Endothelial cell of umbilical vein (primary cell): Measurements from ENCODE around the gene C17orf75. TPM values are rescaled to one million over a fixed set of nuclear protein-coding genes. Genes with fewer than 3 reads are reported as not detected.
A peak's percentile ranks its signal among the peaks of the same experiment; 100 is the strongest.

Experiments
- BruUV-seq: library from RNA; stranded (reverse); fragments of 400-500 nt; replicated peaks from 2 replicates; lab custom pipeline; 2021; lab: Mats Ljungman, UMichigan
- CTCF ChIA-PET: fragments of 300-600, 350-600 bp; sonication (Branson Sonifier 250); formaldehyde crosslinking; loops from one replicate; lab custom pipeline; 2021; ENCODE audit warnings: antibody characterized with exemption, inconsistent platforms; lab: Charles Lee
- POLR2A ChIA-PET: fragments of 300-600, 350-600 bp; sonication (Branson Sonifier 250); formaldehyde crosslinking; loops from one replicate; lab custom pipeline; 2021; ENCODE audit warnings: antibody characterized with exemption, inconsistent platforms; lab: Charles Lee
- DNase-seq: peaks from one replicate; pipeline ENCODE4 v3.0.0-alpha.2; 2011; ENCODE audit warnings: low read depth, low spot score
- FAIRE-seq: peaks from 2 replicates; lab custom pipeline; 2011; peaks lifted over from hg19 to GRCh38; lab: Jason Lieb, UNC
- H2AFZ ChIP-seq: 2 replicates; pipeline ENCODE4 v1.6.0; 2012; ENCODE audit warnings: low read depth, low read length, control low read depth, inconsistent platforms
- H3K27ac ChIP-seq: 2 replicates; pipeline ENCODE4 v1.5.1; 2011; ENCODE audit warnings: low read depth, mild to moderate bottlenecking, control low read depth, low read length, moderate library complexity; ENCODE audit not compliant: insufficient read depth
- H3K27me3 ChIP-seq, 2 experiments: 2 replicates each; pipeline versions ENCODE4 v1.6.0 to v1.6.1; 2011; ENCODE audit warnings: low read length in 2 of 2, mixed read lengths in 1 of 2; ENCODE audit not compliant: control insufficient read depth in 2 of 2, insufficient read depth in 2 of 2
- H3K36me3 ChIP-seq, 2 experiments: 2 replicates in 1 of 2; 3 replicates in 1 of 2; pipeline ENCODE4 v1.5.1; 2011; ENCODE audit warnings: low read length in 2 of 2, mild to moderate bottlenecking in 1 of 2, moderate library complexity in 1 of 2; ENCODE audit not compliant: control insufficient read depth in 2 of 2, insufficient read depth in 2 of 2; ENCODE audit errors: extremely low read depth in 1 of 2
- H3K4me1 ChIP-seq: 3 replicates; pipeline ENCODE4 v1.5.1; 2011; ENCODE audit warnings: mild to moderate bottlenecking, low read length; ENCODE audit not compliant: control insufficient read depth, insufficient read depth; ENCODE audit errors: extremely low read depth
- H3K4me2 ChIP-seq: 2 replicates; pipeline ENCODE4 v1.6.1; 2011; ENCODE audit warnings: low read length, control low read depth, mixed read lengths; ENCODE audit not compliant: insufficient read depth
- H3K4me3 ChIP-seq, 3 experiments: fragments of 200-600 bp in 1 of 3; sonication (generic), shearing (Covaris generic) in 1 of 3; replicated peaks in 1 of 3; 2 replicates each; pipeline ENCODE4 v1.5.1; 2011 to 2016; ENCODE audit warnings: control low read depth in 3 of 3, low read length in 3 of 3, mild to moderate bottlenecking in 2 of 3, inconsistent platforms in 1 of 3, low read depth in 1 of 3, moderate library complexity in 1 of 3; ENCODE audit not compliant: insufficient read depth in 1 of 3
- H3K79me2 ChIP-seq: 2 replicates; pipeline ENCODE4 v1.6.0; 2012; ENCODE audit warnings: low read length, inconsistent platforms; ENCODE audit not compliant: control insufficient read depth, insufficient read depth
- H3K9ac ChIP-seq: replicated peaks from 2 replicates; pipeline ENCODE3; 2011; ENCODE audit warnings: low read length, control low read depth; ENCODE audit not compliant: insufficient read depth; ENCODE audit errors: extremely low read depth
- H3K9me1 ChIP-seq: replicated peaks from 3 replicates; pipeline ENCODE4 v1.6.0; 2011; ENCODE audit warnings: mild to moderate bottlenecking, low read length; ENCODE audit not compliant: control insufficient read depth, insufficient read depth; ENCODE audit errors: extremely low read depth
- H3K9me3 ChIP-seq: replicated peaks from 2 replicates; pipeline ENCODE4 v1.5.1; 2012; ENCODE audit warnings: low read length, inconsistent platforms; ENCODE audit not compliant: control insufficient read depth, insufficient read depth
- H4K20me1 ChIP-seq: replicated peaks from 2 replicates; pipeline ENCODE3; 2011; ENCODE audit warnings: mild to moderate bottlenecking, low read length; ENCODE audit not compliant: control insufficient read depth, insufficient read depth; ENCODE audit errors: extremely low read depth
- CTCF ChIP-seq, 2 donors: IDR thresholded peaks; 1 replicate in 1 of 2; 2 replicates in 1 of 2; pipeline ENCODE4 v1.5.1; 2011; ENCODE audit warnings: low read length in 2 of 2, mild to moderate bottlenecking in 2 of 2, moderate library complexity in 2 of 2, control low read depth in 1 of 2, inconsistent platforms in 1 of 2, low read depth in 1 of 2; ENCODE audit not compliant: insufficient read depth in 1 of 2; ENCODE audit errors: extremely low read depth in 1 of 2
- EZH2 ChIP-seq: IDR thresholded peaks from 2 replicates; pipeline ENCODE4 v1.6.1; 2012; ENCODE audit warnings: borderline replicate concordance, low read depth, mild to moderate bottlenecking, moderate library complexity, low read length, inconsistent platforms; ENCODE audit not compliant: severe bottlenecking
- FOS ChIP-seq: IDR thresholded peaks from 2 replicates; pipeline ENCODE4 v1.6.1; 2011; ENCODE audit warnings: mild to moderate bottlenecking, low read length, moderate library complexity, borderline replicate concordance; ENCODE audit not compliant: insufficient read depth
- GATA2 ChIP-seq: IDR thresholded peaks from 2 replicates; pipeline ENCODE4 v1.7.0; 2011; ENCODE audit warnings: low read depth, mild to moderate bottlenecking, moderate library complexity, mixed read lengths, low read length; ENCODE audit not compliant: insufficient read length, insufficient read depth
- JUN ChIP-seq: IDR thresholded peaks from 2 replicates; pipeline ENCODE4 v1.6.1; 2011; ENCODE audit warnings: borderline replicate concordance, low read depth; ENCODE audit not compliant: insufficient read length, insufficient read depth
- MAX ChIP-seq: IDR thresholded peaks from 2 replicates; pipeline ENCODE4 v1.6.1; 2011; ENCODE audit not compliant: insufficient read depth, insufficient read length
- MYC ChIP-seq: IDR thresholded peaks from one replicate; pipeline ENCODE4 v1.6.1; 2011; ENCODE audit warnings: mild to moderate bottlenecking, low read depth, low read length
- POLR2A ChIP-seq: IDR thresholded peaks from 2 replicates; pipeline ENCODE4 v1.6.1; 2012; ENCODE audit warnings: low read depth, mild to moderate bottlenecking, control low read depth, low read length
- POLR2AphosphoS5 ChIP-seq: IDR thresholded peaks from 2 replicates; pipeline ENCODE4 v1.6.1; 2012; ENCODE audit warnings: low read depth, mild to moderate bottlenecking, control low read depth, low read length, moderate library complexity; ENCODE audit not compliant: insufficient read depth
- dilution Hi-C: fragments of 300-500 bp; cut with MboI; formaldehyde crosslinking; loops from one replicate; pipeline ENCODE4 v1.15.0; 2019; ENCODE audit warnings: low sequenced_read_pairs; ENCODE audit not compliant: extremely low pct_ligation_motif_present
- intact Hi-C: fragments of 100-400 bp; cut with micrococcal nuclease; formaldehyde crosslinking; loops from one replicate; pipeline ENCODE4 v1.10.0; 2022
- polyA plus RNA-seq, 4 experiments: library from polyadenylated mRNA; depleted of rRNA in 3 of 4; stranded (reverse) in 3 of 4; unstranded in 1 of 4; fragments of >200 nt; gene quantifications; 2 replicates each; pipeline versions ENCODE4 v1.2.1 to v1.2.3, GENCODE V29; 2011 to 2012; ENCODE audit warnings: missing spikeins in 1 of 4
- total RNA-seq: library from RNA; stranded (reverse); gene quantifications from 2 replicates; pipeline ENCODE4 v1.2.3, GENCODE V29; 2021

C17orf75 gene
- total and polyA plus RNA-seq, 2 donors (not counting 3 experiments of a cell fraction or from before 2014, with no cell fraction given) = 8.8 to 21.5 TPM

GRCh38 chr17:32342603-32343325 lies 791 bp upstream of the C17orf75 start:
- Histone ChIP-seq H3K4me2 (peak overlapping the region; percentile 61), H3K9me3 (no peaks in the 10 kb centered on the region), H3K36me3 (peaks cover 0 to 3% of the 10 kb centered on the region in 2 experiments), H3K27ac (no peak overlapping the region), H3K79me2 (no peaks in the 10 kb centered on the region), H3K27me3 (no peaks in the 10 kb centered on the region), H3K4me3 (peak overlapping the region in 1 of 3 experiments; percentile 31), H3K4me1 (peaks cover 11% of the 10 kb centered on the region), H3K9ac (peak overlapping the region; percentile 47), H4K20me1 (no peaks in the 10 kb centered on the region), H3K9me1 (no peaks in the 10 kb centered on the region), H2AFZ (peak overlapping the region; percentile 88)
- DNase-seq = no peak
- POLR2A ChIA-PET = no interaction called here
- intact Hi-C loops (no loop called here), dilution Hi-C loops (no loop called here)
- no peak for TF ChIP-seq POLR2AphosphoS5
- TF ChIP-seq POLR2A = no peak
- no peak for TF ChIP-seq FOS
- no peak for TF ChIP-seq JUN
- no peak for TF ChIP-seq CTCF (IDR thresholded peaks at IDR 0.05; ENCODE audit: extremely low read depth in 1 of 2, insufficient read depth in 1 of 2, low read depth in 1 of 2, low read length in 2 of 2)
- no peak for TF ChIP-seq MYC
- TF ChIP-seq GATA2 = no peak
- TF ChIP-seq MAX = no peak
- no peak for TF ChIP-seq EZH2
- no peak for FAIRE-seq
- CTCF ChIA-PET = interaction anchor here (1.2 to 2.0 kb wide), 3 partner anchors 9 to 90 kb away, joined by 3 to 6 read pairs (median 4); no protein-coding TSS in a partner anchor
- BruUV-seq = no TSS peak
